Retinal pigment epithelial cell (primary cell): ENCODE data around the gene JAZF1.

Source experiments
- DNase-seq: peaks from one replicate; pipeline ENCODE4 v3.0.0-alpha.2; 2010; ENCODE audit warnings: low read depth
- H3K4me3 ChIP-seq: 2 replicates; pipeline ENCODE4 v1.5.1; 2011; ENCODE audit warnings: mild to moderate bottlenecking, low read length, control low read depth, moderate library complexity
- TF ChIP-seq, protein P1 (sequence below): conservative IDR thresholded peaks from 2 replicates; pipeline ENCODE4 v1.5.1; 2011; ENCODE audit warnings: low read depth, low read length, control low read depth, inconsistent platforms

The JAZF1 gene

DNA sequence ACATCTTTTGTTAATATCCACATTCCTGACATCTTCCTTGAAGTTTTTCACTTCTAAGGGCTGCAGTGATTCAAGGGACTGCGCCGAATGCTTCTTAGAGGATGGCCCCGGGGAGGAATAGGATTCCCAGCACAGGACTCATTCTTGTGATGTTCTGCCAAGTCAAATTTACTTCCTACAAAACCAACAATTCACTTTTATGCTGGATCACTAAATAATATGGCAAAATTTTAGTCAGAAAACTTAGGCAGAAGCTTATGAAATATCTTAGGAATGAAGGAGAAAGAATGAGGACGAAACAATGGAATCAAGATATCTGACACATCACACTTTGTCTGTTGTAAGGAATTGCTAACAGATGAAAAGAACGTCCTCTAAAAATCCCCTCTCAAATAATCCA, 151.5 kb downstream of the JAZF1 start:
- H3K4me3 ChIP-seq: no peak overlapping the region
- TF ChIP-seq, protein P1, sequence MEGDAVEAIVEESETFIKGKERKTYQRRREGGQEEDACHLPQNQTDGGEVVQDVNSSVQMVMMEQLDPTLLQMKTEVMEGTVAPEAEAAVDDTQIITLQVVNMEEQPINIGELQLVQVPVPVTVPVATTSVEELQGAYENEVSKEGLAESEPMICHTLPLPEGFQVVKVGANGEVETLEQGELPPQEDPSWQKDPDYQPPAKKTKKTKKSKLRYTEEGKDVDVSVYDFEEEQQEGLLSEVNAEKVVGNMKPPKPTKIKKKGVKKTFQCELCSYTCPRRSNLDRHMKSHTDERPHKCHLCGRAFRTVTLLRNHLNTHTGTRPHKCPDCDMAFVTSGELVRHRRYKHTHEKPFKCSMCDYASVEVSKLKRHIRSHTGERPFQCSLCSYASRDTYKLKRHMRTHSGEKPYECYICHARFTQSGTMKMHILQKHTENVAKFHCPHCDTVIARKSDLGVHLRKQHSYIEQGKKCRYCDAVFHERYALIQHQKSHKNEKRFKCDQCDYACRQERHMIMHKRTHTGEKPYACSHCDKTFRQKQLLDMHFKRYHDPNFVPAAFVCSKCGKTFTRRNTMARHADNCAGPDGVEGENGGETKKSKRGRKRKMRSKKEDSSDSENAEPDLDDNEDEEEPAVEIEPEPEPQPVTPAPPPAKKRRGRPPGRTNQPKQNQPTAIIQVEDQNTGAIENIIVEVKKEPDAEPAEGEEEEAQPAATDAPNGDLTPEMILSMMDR: no peak
- no peak for DNase-seq

- TF ChIP-seq, protein P1: no peak
- DNase-seq: no peak
Observed at GRCh38 chr7:28028471-28028870, 152.1 kb downstream of the JAZF1 start.

DNA sequence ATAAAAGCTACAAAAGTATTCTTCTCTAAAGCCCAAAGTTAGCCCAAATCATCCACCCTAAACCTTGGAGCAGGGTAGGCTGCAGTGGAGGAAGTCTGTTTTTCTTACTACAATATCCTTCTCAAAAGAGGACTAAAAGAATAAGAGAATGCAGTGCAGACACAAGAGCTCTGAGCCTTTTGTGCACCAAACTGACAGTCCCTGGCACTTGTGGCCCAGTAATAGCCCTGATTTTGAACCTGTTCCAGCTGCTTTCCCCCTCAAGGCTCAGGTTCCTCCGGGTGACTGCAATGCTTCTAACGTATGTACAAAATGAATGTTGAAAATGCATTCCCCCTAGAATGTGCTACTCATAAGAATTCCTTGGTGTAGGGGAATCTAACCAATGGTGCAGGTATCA, 154.4 kb downstream of the JAZF1 start:
- H3K4me3 ChIP-seq: no peak overlapping the region
- no peak for DNase-seq
- TF ChIP-seq, protein P1: no peak

More at GRCh38 chr7:28028471-28028870, 152.1 kb downstream of the JAZF1 start:
- no peak overlapping the region for H3K4me3 ChIP-seq

DNA sequence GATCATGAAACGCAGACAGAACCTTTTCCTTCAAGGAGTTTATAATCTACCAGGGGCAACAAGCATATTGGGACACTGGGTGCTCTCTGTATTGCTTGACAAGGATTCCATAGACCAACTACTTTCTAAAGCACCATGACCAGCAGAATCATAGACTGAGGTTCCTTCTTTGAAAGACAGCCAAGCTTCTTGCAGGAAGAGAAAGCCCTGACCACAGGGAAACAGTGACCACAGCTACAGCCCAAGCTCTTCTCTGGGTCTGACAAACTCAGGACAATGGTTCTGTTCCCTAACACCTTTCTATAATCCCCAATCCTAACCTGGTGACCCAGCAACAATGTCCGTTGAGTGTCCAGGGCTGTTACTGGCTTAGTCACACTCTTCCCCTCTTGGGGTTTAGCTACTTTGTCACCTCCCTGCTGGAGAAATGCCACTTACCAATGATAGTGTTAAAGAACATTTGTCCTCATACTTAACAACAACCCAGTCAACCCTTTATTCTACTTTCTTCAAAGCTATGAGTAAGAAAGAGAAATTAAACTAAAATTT, 155.7 kb downstream of the JAZF1 start:
- no peak overlapping the region for H3K4me3 ChIP-seq
- TF ChIP-seq, protein P1: no peak
- DNase-seq: no peak

DNA sequence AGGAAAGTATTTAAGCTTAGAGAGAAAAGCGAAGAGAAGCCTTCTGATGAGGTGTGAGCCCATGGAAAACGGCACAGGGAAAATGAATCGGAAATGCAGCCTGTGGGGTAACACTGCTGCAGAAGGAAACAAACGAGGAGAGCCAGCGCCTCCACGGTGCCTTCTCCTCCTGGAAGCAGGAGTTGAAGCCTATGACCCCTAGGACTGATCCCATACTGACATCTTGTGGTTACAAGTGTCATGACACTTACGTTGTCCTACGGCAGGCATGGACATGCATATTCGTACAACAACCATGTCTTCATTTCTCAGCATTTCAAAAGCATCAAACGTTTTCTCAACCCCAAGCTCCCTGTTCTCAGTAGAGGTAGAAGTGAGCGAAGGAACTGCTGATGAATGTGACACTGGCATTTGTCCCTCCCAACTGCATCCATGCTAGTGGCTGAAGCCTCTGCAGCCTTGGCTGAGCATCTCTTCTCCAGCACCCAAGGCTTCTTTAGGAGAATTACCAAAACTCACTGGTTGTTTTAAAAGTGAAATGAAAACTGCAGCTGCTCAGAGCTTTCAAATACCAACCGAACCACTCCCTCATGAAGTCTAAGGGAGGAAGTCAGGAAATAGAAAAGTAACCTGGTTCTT, 160.2 kb downstream of the JAZF1 start:
- TF ChIP-seq, protein P1: peak; percentile 86
- DNase-seq: peak; percentile 39
- H3K4me3 ChIP-seq: no peak overlapping the region

DNA sequence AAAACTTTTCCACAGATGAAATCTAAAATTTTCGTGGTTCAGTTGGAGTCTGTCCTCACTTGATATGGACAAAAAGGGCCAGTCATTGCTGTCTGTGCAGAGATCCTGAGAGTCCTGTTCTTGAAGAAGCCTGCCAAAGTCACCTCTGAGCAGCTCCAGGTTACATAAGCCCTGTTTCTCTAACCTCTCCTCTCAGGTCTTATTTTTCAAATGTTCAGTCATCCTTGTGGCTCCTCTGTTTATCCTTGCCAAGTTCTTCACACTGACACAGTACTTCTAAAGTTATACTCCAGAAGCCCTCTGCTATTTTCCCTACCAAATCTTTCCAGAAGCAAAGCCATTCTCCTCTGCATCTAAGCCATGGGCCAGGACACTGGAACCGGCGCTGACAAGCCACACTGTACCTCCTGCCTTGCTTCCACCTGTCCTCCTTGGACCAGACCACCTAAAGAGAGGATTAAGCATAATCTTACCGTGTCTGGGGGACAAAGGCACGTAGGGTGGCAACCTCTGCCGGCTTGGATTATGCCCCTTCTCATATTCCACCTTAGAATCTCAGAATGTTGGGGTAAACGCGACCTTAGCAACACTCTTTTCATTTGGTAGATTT, 161.6 kb downstream of the JAZF1 start:
- H3K4me3 ChIP-seq: no peak overlapping the region
- DNase-seq: no peak
- TF ChIP-seq, protein P1: no peak

DNA sequence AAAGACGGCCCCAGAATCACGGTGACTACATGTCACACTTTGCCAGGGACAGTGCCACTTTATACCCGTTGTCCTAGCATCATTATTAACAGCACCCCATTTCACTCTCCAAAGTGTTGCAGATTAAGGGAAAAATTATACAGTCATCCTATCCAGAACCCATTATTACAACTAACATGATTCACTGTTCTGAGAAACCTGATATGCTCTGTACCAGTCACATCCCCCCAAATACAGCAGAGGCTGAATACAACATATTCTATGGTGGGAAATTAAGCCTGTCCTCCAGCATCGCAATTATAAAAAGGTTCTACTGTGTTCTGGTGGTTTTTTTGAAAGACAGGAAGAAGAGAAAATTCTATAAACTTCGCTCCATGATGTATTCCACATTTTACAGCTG, 162.1 kb downstream of the JAZF1 start:
- H3K4me3 ChIP-seq: no peak overlapping the region
- no peak for DNase-seq
- TF ChIP-seq, protein P1: no peak
